ENCODE data around the gene SULT1A4.
"Not testable (repeated sequence)": the region's sequence is repeated elsewhere in the genome, so short reads cannot be mapped to it uniquely, and the experiment has no call there.

SULT1A4 gene

GRCh38 chr16:29465985-29466824 lies 6.5 kb downstream of the SULT1A4 start:
- H3K9me3 ChIP-seq (ENCODE audit: insufficient read depth, low read length, severe bottlenecking); H3K36me3 ChIP-seq (ENCODE audit: insufficient read depth, low read length); ATAC-seq (ENCODE audit: insufficient read depth, low read depth): not testable (repeated sequence)

GRCh38 chr16:29466904-29467303 lies 7.2 kb downstream of the SULT1A4 start:
- H4K20me1 ChIP-seq (ENCODE audit: insufficient read depth, low read length); H3K27me3 ChIP-seq (ENCODE audit: insufficient read depth, low read length, poor library complexity); ATAC-seq (ENCODE audit: insufficient read depth, low read depth): not testable (repeated sequence)

More at GRCh38 chr16:29465985-29466824, 6.5 kb downstream of the SULT1A4 start:
- not testable (repeated sequence) for H3K79me2 ChIP-seq (ENCODE audit: insufficient read depth, low read length); H3K9ac ChIP-seq (ENCODE audit: low read depth, low read length); H3K27ac ChIP-seq (ENCODE audit: low read length); H4K20me1 ChIP-seq (ENCODE audit: insufficient read depth, low read length); H3K4me2 ChIP-seq (ENCODE audit: insufficient read depth, low read length); H3K4me1 ChIP-seq (ENCODE audit: insufficient read depth, low read length); H2AFZ ChIP-seq (ENCODE audit: low read depth, low read length); DNase-seq; H3K27me3 ChIP-seq (ENCODE audit: insufficient read depth, low read length, poor library complexity); H3K4me3 ChIP-seq (ENCODE audit: low read depth in 1 of 2, low read length in 2 of 2)

GRCh38 chr16:29467654-29468366 lies 8.1 kb downstream of the SULT1A4 start:
- DNase-seq; H3K4me1 ChIP-seq (ENCODE audit: insufficient read depth, low read length); H3K27ac ChIP-seq (ENCODE audit: low read length); H4K20me1 ChIP-seq (ENCODE audit: insufficient read depth, low read length); H3K36me3 ChIP-seq (ENCODE audit: insufficient read depth, low read length); H3K9me3 ChIP-seq (ENCODE audit: insufficient read depth, low read length, severe bottlenecking); H2AFZ ChIP-seq (ENCODE audit: low read depth, low read length); H3K4me3 ChIP-seq (ENCODE audit: low read depth in 1 of 2, low read length in 2 of 2); ATAC-seq (ENCODE audit: insufficient read depth, low read depth); H3K9ac ChIP-seq (ENCODE audit: low read depth, low read length); H3K79me2 ChIP-seq (ENCODE audit: insufficient read depth, low read length); H3K4me2 ChIP-seq (ENCODE audit: insufficient read depth, low read length); H3K27me3 ChIP-seq (ENCODE audit: insufficient read depth, low read length, poor library complexity): not testable (repeated sequence)

More at GRCh38 chr16:29466904-29467303, 7.2 kb downstream of the SULT1A4 start:
- H3K4me3 ChIP-seq (ENCODE audit: low read depth in 1 of 2, low read length in 2 of 2); H3K27ac ChIP-seq (ENCODE audit: low read length); H3K4me1 ChIP-seq (ENCODE audit: insufficient read depth, low read length); H3K9ac ChIP-seq (ENCODE audit: low read depth, low read length); H2AFZ ChIP-seq (ENCODE audit: low read depth, low read length); H3K79me2 ChIP-seq (ENCODE audit: insufficient read depth, low read length); H3K4me2 ChIP-seq (ENCODE audit: insufficient read depth, low read length); H3K36me3 ChIP-seq (ENCODE audit: insufficient read depth, low read length); H3K9me3 ChIP-seq (ENCODE audit: insufficient read depth, low read length, severe bottlenecking); DNase-seq: not testable (repeated sequence)

- H3K4me3 ChIP-seq (ENCODE audit: low read depth in 1 of 2, low read length in 2 of 2); H3K36me3 ChIP-seq (ENCODE audit: insufficient read depth, low read length); H4K20me1 ChIP-seq (ENCODE audit: insufficient read depth, low read length); H3K27ac ChIP-seq (ENCODE audit: low read length); H3K79me2 ChIP-seq (ENCODE audit: insufficient read depth, low read length); H3K9me3 ChIP-seq (ENCODE audit: insufficient read depth, low read length, severe bottlenecking); H3K9ac ChIP-seq (ENCODE audit: low read depth, low read length); H3K4me1 ChIP-seq (ENCODE audit: insufficient read depth, low read length); H3K27me3 ChIP-seq (ENCODE audit: insufficient read depth, low read length, poor library complexity): not testable (repeated sequence)
- H3K4me2 ChIP-seq (ENCODE audit: insufficient read depth, low read length) = peak overlapping the region; percentile 41; the same call in 1 of the 2 replicates
- DNase-seq = peak; percentile 81
- peak; percentile 96 for ATAC-seq (ENCODE audit: insufficient read depth, low read depth)
- peak overlapping the region; percentile 58; the same call in 1 of the 2 replicates for H2AFZ ChIP-seq (ENCODE audit: low read depth, low read length)
These were observed 9.9 kb downstream of the SULT1A4 start for GRCh38 chr16:29469660-29470059.

- not testable (repeated sequence) for H3K27ac ChIP-seq (ENCODE audit: low read length); H3K79me2 ChIP-seq (ENCODE audit: insufficient read depth, low read length); H3K4me3 ChIP-seq (ENCODE audit: low read depth in 1 of 2, low read length in 2 of 2); H4K20me1 ChIP-seq (ENCODE audit: insufficient read depth, low read length); H3K9me3 ChIP-seq (ENCODE audit: insufficient read depth, low read length, severe bottlenecking); H3K27me3 ChIP-seq (ENCODE audit: insufficient read depth, low read length, poor library complexity); H2AFZ ChIP-seq (ENCODE audit: low read depth, low read length); H3K4me2 ChIP-seq (ENCODE audit: insufficient read depth, low read length); H3K4me1 ChIP-seq (ENCODE audit: insufficient read depth, low read length); H3K36me3 ChIP-seq (ENCODE audit: insufficient read depth, low read length); DNase-seq; H3K9ac ChIP-seq (ENCODE audit: low read depth, low read length)
- ATAC-seq (ENCODE audit: insufficient read depth, low read depth) = peak; percentile 30; the same call in 1 of the 3 replicates
These were observed 12.4 kb downstream of the SULT1A4 start for GRCh38 chr16:29472065-29472464.

- not testable (repeated sequence) for H3K27ac ChIP-seq (ENCODE audit: low read length); H2AFZ ChIP-seq (ENCODE audit: low read depth, low read length); H3K9ac ChIP-seq (ENCODE audit: low read depth, low read length); H3K4me1 ChIP-seq (ENCODE audit: insufficient read depth, low read length); H3K9me3 ChIP-seq (ENCODE audit: insufficient read depth, low read length, severe bottlenecking); DNase-seq; H3K79me2 ChIP-seq (ENCODE audit: insufficient read depth, low read length); ATAC-seq (ENCODE audit: insufficient read depth, low read depth); H3K4me3 ChIP-seq (ENCODE audit: low read depth in 1 of 2, low read length in 2 of 2); H3K27me3 ChIP-seq (ENCODE audit: insufficient read depth, low read length, poor library complexity); H3K36me3 ChIP-seq (ENCODE audit: insufficient read depth, low read length); H4K20me1 ChIP-seq (ENCODE audit: insufficient read depth, low read length); H3K4me2 ChIP-seq (ENCODE audit: insufficient read depth, low read length)
These were observed 22.6 kb downstream of the SULT1A4 start for GRCh38 chr16:29482276-29482675.

GRCh38 chr16:29506308-29506707 lies 46.6 kb downstream of the SULT1A4 start, which contains the start of gene NPIPB12:
TSS of gene NPIPB12 (minus strand) at chr16:29506408.
- H3K27me3 ChIP-seq (ENCODE audit: insufficient read depth, low read length, poor library complexity); ATAC-seq (ENCODE audit: insufficient read depth, low read depth); H3K9me3 ChIP-seq (ENCODE audit: insufficient read depth, low read length, severe bottlenecking): not testable (repeated sequence)

More at GRCh38 chr16:29506308-29506707, 46.6 kb downstream of the SULT1A4 start, which contains the start of gene NPIPB12:
- not testable (repeated sequence) for DNase-seq; H3K79me2 ChIP-seq (ENCODE audit: insufficient read depth, low read length); H3K9ac ChIP-seq (ENCODE audit: low read depth, low read length); H4K20me1 ChIP-seq (ENCODE audit: insufficient read depth, low read length); H2AFZ ChIP-seq (ENCODE audit: low read depth, low read length); H3K27ac ChIP-seq (ENCODE audit: low read length); H3K4me3 ChIP-seq (ENCODE audit: low read depth in 1 of 2, low read length in 2 of 2); H3K4me2 ChIP-seq (ENCODE audit: insufficient read depth, low read length); H3K36me3 ChIP-seq (ENCODE audit: insufficient read depth, low read length); H3K4me1 ChIP-seq (ENCODE audit: insufficient read depth, low read length)

All from DND-41 (cell line).